Measurements from ENCODE around the gene TAF11L3.

GRCh38 chr5:17470064-17470463 lies 48.1 kb upstream of the TAF11L3 start:
- TF ChIP-seq POLR2AphosphoS5 (IDR thresholded peaks at IDR 0.05; ENCODE audit: low read depth, low read length) = no peak
- no peak for TF ChIP-seq TAF1 (IDR thresholded peaks at IDR 0.05; ENCODE audit: borderline replicate concordance, low read depth, low read length)
